Measurements from ENCODE around the gene KRTAP9-9. TPM values are rescaled to one million over a fixed set of nuclear protein-coding genes. Genes with fewer than 3 reads are reported as not detected.
"Not testable (repeated sequence)": the region's sequence is repeated elsewhere in the genome, so short reads cannot be mapped to it uniquely, and the experiment has no call there.

The KRTAP9-9 gene
- total RNA-seq, 1 experiment from 2014 or later = not detected

DNA sequence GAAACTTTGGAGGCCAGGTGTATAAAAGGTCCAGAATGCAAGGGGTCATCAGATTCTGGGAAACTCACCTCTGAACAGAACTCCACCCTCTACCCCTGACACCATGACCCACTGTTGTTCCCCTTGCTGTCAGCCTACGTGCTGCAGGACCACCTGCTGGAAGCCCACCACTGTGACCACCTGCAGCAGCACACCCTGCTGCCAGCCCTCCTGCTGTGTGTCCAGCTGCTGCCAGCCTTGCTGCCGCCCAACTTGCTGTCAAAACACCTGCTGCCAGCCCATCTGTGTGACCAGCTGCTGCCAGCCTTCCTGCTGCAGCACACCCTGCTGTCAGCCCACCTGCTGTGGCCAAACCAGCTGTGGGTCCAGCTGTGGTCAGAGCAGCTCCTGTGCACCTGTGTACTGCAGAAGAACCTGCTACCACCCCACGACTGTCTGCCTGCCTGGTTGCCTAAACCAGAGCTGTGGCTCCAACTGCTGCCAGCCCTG lies 17.2 kb upstream of the KRTAP9-9 start, which contains the start of gene KRTAP9-8:
Gene KRTAP9-8, plus strand, starts transcription at position 51 of the 489 bp plus-strand sequence. Its CDS starts 53 bp downstream, at position 104.
- CTCF ChIA-PET = not testable (repeated sequence)

DNA sequence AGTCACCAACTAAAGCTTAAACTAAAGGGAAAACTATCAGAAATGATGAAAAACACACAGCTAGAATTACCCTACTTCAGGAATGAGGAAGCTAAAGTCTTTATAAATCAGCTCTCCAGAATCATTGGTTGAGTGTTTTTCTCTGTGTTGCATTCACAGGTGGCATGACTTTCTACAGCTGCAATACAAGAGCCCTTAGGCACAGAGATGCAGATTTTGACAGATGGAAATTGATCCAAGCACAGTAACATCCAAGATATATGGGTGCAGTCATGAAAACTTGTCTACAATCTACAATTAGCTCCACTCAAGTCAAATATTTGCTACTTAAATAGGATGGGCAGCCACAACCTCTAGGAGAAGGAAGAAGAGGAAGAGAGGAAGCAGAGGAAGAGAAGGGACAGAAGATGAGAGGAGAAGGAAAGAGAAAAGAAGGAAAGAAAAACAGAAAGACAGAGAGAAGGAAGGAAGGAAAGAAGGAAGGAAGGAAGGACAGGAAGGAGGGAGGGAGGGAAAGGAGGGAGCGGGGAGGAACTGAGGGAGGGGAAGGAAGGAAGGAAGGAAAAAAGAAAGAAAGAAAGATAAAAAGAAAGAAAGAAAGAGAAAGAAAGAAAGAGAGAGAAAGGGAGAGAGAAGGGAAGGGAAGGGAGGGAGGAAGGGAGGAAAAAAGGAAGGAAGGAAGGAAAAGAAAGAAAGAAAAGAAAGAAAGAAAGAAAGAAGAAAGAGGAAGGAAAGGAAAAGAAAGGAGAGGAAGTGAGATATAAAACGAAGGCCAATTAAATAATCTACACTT lies 8.0 kb upstream of the KRTAP9-9 start:
- ATAC-seq, H3K4me3 Mint-ChIP-seq, POLR2A ChIA-PET: not testable (repeated sequence)

More for the DNA sequence above, 17.2 kb upstream of the KRTAP9-9 start, which contains the start of gene KRTAP9-8:
- POLR2A ChIA-PET; H3K4me3 Mint-ChIP-seq; H3K27ac Mint-ChIP-seq; ATAC-seq; H3K27me3 Mint-ChIP-seq (ENCODE audit: low read depth); H3K4me1 Mint-ChIP-seq; DNase-seq (ENCODE audit: low spot score): not testable (repeated sequence)
- H3K36me3 Mint-ChIP-seq = peaks cover 13% of the 10 kb centered on the region
- H3K9me3 Mint-ChIP-seq = peaks cover 25% of the 10 kb centered on the region
- TF ChIP-seq ZNF423 (CRISPR knock-in tag; IDR thresholded peaks at IDR 0.05) = peak; percentile 90

DNA sequence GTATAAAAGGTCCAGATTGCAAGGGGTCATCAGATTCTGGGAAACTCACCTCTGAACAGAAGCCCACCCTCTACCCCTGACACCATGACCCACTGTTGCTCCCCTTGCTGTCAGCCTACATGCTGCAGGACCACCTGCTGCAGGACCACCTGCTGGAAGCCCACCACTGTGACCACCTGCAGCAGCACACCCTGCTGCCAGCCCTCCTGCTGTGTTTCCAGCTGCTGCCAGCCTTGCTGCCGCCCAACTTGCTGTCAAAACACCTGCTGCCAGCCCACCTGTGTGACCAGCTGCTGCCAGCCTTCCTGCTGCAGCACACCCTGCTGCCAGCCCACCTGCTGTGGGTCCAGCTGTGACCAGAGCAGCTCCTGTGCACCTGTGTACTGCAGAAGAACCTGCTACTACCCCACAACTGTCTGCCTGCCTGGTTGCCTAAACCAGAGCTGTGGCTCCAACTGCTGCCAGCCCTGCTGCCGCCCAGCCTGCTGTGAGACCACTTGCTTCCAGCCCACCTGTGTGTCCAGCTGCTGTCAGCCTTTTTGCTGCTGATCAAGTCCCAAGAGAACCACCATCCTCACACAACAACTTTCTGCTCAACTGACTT lies 5.4 kb upstream of the KRTAP9-9 start, which contains the start of gene KRTAP9-4:
Gene KRTAP9-4, plus strand, starts transcription at position 51 of the 604 bp plus-strand sequence. Its CDS starts 34 bp downstream, at position 85.
- POLR2A ChIA-PET; ATAC-seq; H3K36me3 Mint-ChIP-seq; H3K27ac Mint-ChIP-seq; H3K27me3 Mint-ChIP-seq (ENCODE audit: low read depth); DNase-seq (ENCODE audit: low spot score); CTCF ChIA-PET; H3K4me1 Mint-ChIP-seq; H3K9me3 Mint-ChIP-seq; H3K4me3 Mint-ChIP-seq: not testable (repeated sequence)
- peak; percentile 73 for TF ChIP-seq ZNF423 (CRISPR knock-in tag; IDR thresholded peaks at IDR 0.05)

More for the DNA sequence above, 8.0 kb upstream of the KRTAP9-9 start:
- CTCF ChIA-PET; H3K36me3 Mint-ChIP-seq; DNase-seq (ENCODE audit: low spot score); H3K27ac Mint-ChIP-seq; H3K4me1 Mint-ChIP-seq; H3K27me3 Mint-ChIP-seq (ENCODE audit: low read depth); H3K9me3 Mint-ChIP-seq: not testable (repeated sequence)

DNA sequence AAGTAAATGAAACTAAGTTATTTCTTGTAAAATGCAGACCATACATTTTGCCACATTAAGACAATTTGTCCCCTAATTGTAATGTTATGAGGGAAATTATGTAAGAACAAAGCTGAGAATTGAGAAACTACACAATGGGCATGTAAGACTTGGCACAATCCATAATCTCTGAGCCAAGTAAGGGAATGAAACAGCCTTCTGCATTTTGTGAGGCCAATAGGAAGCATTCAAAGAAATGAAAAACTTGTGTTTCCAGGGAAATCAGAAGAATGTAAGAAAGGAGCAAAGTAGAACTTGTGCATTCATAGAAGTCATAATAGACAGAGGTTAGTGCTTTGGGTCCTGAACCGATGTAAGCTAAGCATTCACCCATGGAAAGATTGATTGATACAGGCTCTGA lies 3.9 kb upstream of the KRTAP9-9 start:
- no peak overlapping the region for H3K27ac Mint-ChIP-seq
- ChIA-PET POLR2A (no interaction called here), CTCF (no interaction called here)
- no peak for DNase-seq (ENCODE audit: low spot score)
- no peak for ATAC-seq
- no peaks in the 10 kb centered on the region for H3K36me3 Mint-ChIP-seq
- no peak overlapping the region for H3K4me3 Mint-ChIP-seq
- H3K27me3 Mint-ChIP-seq (ENCODE audit: low read depth) = peaks cover 5% of the 10 kb centered on the region
- H3K4me1 Mint-ChIP-seq = 0 out of 2 replicates have a peak, but pooled peaks cover 4% of the 10 kb centered on the region
- H3K9me3 Mint-ChIP-seq = no peaks in the 10 kb centered on the region
- TF ChIP-seq, protein P1, sequence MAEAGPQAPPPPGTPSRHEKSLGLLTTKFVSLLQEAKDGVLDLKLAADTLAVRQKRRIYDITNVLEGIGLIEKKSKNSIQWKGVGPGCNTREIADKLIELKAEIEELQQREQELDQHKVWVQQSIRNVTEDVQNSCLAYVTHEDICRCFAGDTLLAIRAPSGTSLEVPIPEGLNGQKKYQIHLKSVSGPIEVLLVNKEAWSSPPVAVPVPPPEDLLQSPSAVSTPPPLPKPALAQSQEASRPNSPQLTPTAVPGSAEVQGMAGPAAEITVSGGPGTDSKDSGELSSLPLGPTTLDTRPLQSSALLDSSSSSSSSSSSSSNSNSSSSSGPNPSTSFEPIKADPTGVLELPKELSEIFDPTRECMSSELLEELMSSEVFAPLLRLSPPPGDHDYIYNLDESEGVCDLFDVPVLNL (CRISPR knock-in tag; IDR thresholded peaks at IDR 0.05; ENCODE audit: borderline replicate concordance, low read depth) = no peak
- TF ChIP-seq, protein P2, sequence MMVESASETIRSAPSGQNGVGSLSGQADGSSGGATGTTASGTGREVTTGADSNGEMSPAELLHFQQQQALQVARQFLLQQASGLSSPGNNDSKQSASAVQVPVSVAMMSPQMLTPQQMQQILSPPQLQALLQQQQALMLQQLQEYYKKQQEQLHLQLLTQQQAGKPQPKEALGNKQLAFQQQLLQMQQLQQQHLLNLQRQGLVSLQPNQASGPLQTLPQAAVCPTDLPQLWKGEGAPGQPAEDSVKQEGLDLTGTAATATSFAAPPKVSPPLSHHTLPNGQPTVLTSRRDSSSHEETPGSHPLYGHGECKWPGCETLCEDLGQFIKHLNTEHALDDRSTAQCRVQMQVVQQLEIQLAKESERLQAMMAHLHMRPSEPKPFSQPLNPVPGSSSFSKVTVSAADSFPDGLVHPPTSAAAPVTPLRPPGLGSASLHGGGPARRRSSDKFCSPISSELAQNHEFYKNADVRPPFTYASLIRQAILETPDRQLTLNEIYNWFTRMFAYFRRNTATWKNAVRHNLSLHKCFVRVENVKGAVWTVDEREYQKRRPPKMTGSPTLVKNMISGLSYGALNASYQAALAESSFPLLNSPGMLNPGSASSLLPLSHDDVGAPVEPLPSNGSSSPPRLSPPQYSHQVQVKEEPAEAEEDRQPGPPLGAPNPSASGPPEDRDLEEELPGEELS (CRISPR knock-in tag; IDR thresholded peaks at IDR 0.05) = no peak
- TF ChIP-seq, protein P3, sequence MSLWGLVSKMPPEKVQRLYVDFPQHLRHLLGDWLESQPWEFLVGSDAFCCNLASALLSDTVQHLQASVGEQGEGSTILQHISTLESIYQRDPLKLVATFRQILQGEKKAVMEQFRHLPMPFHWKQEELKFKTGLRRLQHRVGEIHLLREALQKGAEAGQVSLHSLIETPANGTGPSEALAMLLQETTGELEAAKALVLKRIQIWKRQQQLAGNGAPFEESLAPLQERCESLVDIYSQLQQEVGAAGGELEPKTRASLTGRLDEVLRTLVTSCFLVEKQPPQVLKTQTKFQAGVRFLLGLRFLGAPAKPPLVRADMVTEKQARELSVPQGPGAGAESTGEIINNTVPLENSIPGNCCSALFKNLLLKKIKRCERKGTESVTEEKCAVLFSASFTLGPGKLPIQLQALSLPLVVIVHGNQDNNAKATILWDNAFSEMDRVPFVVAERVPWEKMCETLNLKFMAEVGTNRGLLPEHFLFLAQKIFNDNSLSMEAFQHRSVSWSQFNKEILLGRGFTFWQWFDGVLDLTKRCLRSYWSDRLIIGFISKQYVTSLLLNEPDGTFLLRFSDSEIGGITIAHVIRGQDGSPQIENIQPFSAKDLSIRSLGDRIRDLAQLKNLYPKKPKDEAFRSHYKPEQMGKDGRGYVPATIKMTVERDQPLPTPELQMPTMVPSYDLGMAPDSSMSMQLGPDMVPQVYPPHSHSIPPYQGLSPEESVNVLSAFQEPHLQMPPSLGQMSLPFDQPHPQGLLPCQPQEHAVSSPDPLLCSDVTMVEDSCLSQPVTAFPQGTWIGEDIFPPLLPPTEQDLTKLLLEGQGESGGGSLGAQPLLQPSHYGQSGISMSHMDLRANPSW (CRISPR knock-in tag; conservative IDR thresholded peaks at IDR 0.05; ENCODE audit: low read depth) = no peak
- TF ChIP-seq TP53 (CRISPR knock-in tag; IDR thresholded peaks at IDR 0.05) (no peak), ZNF219 (CRISPR knock-in tag; IDR thresholded peaks at IDR 0.05; ENCODE audit: borderline replicate concordance) (no peak), ZNF138 (CRISPR knock-in tag; conservative IDR thresholded peaks at IDR 0.05) (no peak), SOX15 (CRISPR knock-in tag; IDR thresholded peaks at IDR 0.05) (no peak), SMAD3 (CRISPR knock-in tag; IDR thresholded peaks at IDR 0.05; ENCODE audit: borderline replicate concordance) (no peak), ESRRA (CRISPR knock-in tag; IDR thresholded peaks at IDR 0.05; ENCODE audit: borderline replicate concordance) (no peak), ZNF671 (CRISPR knock-in tag; IDR thresholded peaks at IDR 0.05) (no peak), TCF7 (CRISPR knock-in tag; IDR thresholded peaks at IDR 0.05; ENCODE audit: low read depth) (no peak), CREM (CRISPR knock-in tag; IDR thresholded peaks at IDR 0.05) (no peak)
- TF ChIP-seq, protein P4, sequence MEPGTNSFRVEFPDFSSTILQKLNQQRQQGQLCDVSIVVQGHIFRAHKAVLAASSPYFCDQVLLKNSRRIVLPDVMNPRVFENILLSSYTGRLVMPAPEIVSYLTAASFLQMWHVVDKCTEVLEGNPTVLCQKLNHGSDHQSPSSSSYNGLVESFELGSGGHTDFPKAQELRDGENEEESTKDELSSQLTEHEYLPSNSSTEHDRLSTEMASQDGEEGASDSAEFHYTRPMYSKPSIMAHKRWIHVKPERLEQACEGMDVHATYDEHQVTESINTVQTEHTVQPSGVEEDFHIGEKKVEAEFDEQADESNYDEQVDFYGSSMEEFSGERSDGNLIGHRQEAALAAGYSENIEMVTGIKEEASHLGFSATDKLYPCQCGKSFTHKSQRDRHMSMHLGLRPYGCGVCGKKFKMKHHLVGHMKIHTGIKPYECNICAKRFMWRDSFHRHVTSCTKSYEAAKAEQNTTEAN (CRISPR knock-in tag; IDR thresholded peaks at IDR 0.05) = no peak
- TF ChIP-seq, protein P5, sequence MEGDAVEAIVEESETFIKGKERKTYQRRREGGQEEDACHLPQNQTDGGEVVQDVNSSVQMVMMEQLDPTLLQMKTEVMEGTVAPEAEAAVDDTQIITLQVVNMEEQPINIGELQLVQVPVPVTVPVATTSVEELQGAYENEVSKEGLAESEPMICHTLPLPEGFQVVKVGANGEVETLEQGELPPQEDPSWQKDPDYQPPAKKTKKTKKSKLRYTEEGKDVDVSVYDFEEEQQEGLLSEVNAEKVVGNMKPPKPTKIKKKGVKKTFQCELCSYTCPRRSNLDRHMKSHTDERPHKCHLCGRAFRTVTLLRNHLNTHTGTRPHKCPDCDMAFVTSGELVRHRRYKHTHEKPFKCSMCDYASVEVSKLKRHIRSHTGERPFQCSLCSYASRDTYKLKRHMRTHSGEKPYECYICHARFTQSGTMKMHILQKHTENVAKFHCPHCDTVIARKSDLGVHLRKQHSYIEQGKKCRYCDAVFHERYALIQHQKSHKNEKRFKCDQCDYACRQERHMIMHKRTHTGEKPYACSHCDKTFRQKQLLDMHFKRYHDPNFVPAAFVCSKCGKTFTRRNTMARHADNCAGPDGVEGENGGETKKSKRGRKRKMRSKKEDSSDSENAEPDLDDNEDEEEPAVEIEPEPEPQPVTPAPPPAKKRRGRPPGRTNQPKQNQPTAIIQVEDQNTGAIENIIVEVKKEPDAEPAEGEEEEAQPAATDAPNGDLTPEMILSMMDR (IDR thresholded peaks at IDR 0.05) = no peak

Data from WTC11 (cell line).